H9 (cell line): Measurements from ENCODE around the gene EPC1. TPM values are rescaled to one million over a fixed set of nuclear protein-coding genes. Genes with fewer than 3 reads are reported as not detected.

ENCODE experiments used
- DNase-seq: peaks from one replicate; pipeline ENCODE4 v3.0.0-alpha.2; 2017
- H2AFZ ChIP-seq: one replicate; pipeline ENCODE4 v1.6.1; 2013; ENCODE audit warnings: mild to moderate bottlenecking, low read length, control low read depth, moderate library complexity
- H2AK5ac ChIP-seq: 2 replicates; pipeline ENCODE4 v1.6.1; 2013; ENCODE audit warnings: low read length, control low read depth, mixed read lengths; ENCODE audit not compliant: insufficient read length
- H2BK120ac ChIP-seq: one replicate; pipeline ENCODE4 v1.6.1; 2013; ENCODE audit warnings: low read depth, mild to moderate bottlenecking, low read length, control low read depth, inconsistent platforms; ENCODE audit not compliant: poor library complexity, severe bottlenecking
- H2BK12ac ChIP-seq: 2 replicates; pipeline ENCODE4 v1.6.1; 2013; ENCODE audit warnings: low read length, control low read depth, mixed read lengths, low read depth; ENCODE audit not compliant: insufficient read length
- H2BK15ac ChIP-seq: 2 replicates; pipeline ENCODE4 v1.6.1; 2013; ENCODE audit warnings: low read depth, low read length, control low read depth
- H2BK20ac ChIP-seq: one replicate; pipeline ENCODE4 v1.6.1; 2013; ENCODE audit warnings: low read depth, mild to moderate bottlenecking, low read length, control low read depth, inconsistent platforms; ENCODE audit not compliant: poor library complexity, severe bottlenecking
- H2BK5ac ChIP-seq: 2 replicates; pipeline ENCODE4 v1.6.1; 2013; ENCODE audit warnings: low read length, control low read depth, mixed read lengths; ENCODE audit not compliant: insufficient read length
- H3K14ac ChIP-seq: 2 replicates; pipeline ENCODE4 v1.6.1; 2013; ENCODE audit warnings: low read length, control low read depth; ENCODE audit not compliant: insufficient read depth
- H3K18ac ChIP-seq: 2 replicates; pipeline ENCODE4 v1.6.1; 2013; ENCODE audit warnings: low read depth, mild to moderate bottlenecking, mixed read lengths, low read length, control low read depth; ENCODE audit not compliant: insufficient read length
- H3K23ac ChIP-seq: 2 replicates; pipeline ENCODE4 v1.6.1; 2013; ENCODE audit warnings: low read length, control low read depth, mixed read lengths, low read depth; ENCODE audit not compliant: insufficient read length
- H3K23me2 ChIP-seq: 2 replicates; pipeline ENCODE4 v1.6.1; 2013; ENCODE audit warnings: low read depth, mild to moderate bottlenecking, mixed read lengths, low read length, control low read depth; ENCODE audit not compliant: insufficient read length, poor library complexity, severe bottlenecking
- H3K27ac ChIP-seq: 2 replicates; pipeline ENCODE4 v1.5.1; 2013; ENCODE audit warnings: low read length, control low read depth, mixed read lengths, low read depth; ENCODE audit not compliant: insufficient read length
- H3K27me3 ChIP-seq: 2 replicates; pipeline ENCODE4 v1.6.1; 2013; ENCODE audit warnings: low read length, control low read depth, inconsistent platforms; ENCODE audit not compliant: insufficient read depth
- H3K4ac ChIP-seq: 2 replicates; pipeline ENCODE4 v1.6.1; 2013; ENCODE audit warnings: low read depth, mild to moderate bottlenecking, control low read depth, inconsistent platforms, low read length, moderate library complexity
- H3K4me1 ChIP-seq: 2 replicates; pipeline ENCODE4 v1.6.1; 2013; ENCODE audit warnings: low read length, control low read depth, inconsistent platforms; ENCODE audit not compliant: insufficient read depth
- H3K4me2 ChIP-seq: 2 replicates; pipeline ENCODE4 v1.6.1; 2013; ENCODE audit warnings: low read length, control low read depth, mixed read lengths; ENCODE audit not compliant: insufficient read length, insufficient read depth
- H3K56ac ChIP-seq: 2 replicates; pipeline ENCODE4 v1.6.1; 2013; ENCODE audit warnings: low read depth, mild to moderate bottlenecking, mixed read lengths, low read length, control low read depth; ENCODE audit not compliant: insufficient read length
- H3K79me1 ChIP-seq: 2 replicates; pipeline ENCODE4 v1.6.1; 2013; ENCODE audit warnings: low read depth, mild to moderate bottlenecking, moderate library complexity, low read length, control low read depth, inconsistent platforms; ENCODE audit not compliant: insufficient read depth, poor library complexity, severe bottlenecking
- H3K79me2 ChIP-seq: 2 replicates; pipeline ENCODE4 v1.6.1; 2013; ENCODE audit warnings: low read length, control low read depth, inconsistent platforms; ENCODE audit not compliant: insufficient read depth
- H3K9ac ChIP-seq: 2 replicates; pipeline ENCODE4 v1.6.1; 2013; ENCODE audit warnings: low read length, control low read depth, mixed read lengths; ENCODE audit not compliant: insufficient read length; ENCODE audit errors: extremely low read depth
- H3K9me3 ChIP-seq: one replicate; pipeline ENCODE4 v1.6.1; 2013; ENCODE audit warnings: low read depth, low read length, inconsistent platforms; ENCODE audit not compliant: control insufficient read depth
- H3T11ph ChIP-seq: one replicate; pipeline ENCODE4 v1.6.1; 2013; ENCODE audit warnings: mild to moderate bottlenecking, low read length, control low read depth, inconsistent platforms
- H4K20me1 ChIP-seq: one replicate; pipeline ENCODE4 v1.6.1; 2013; ENCODE audit not compliant: control insufficient read depth, insufficient read length, insufficient read depth
- H4K5ac ChIP-seq: 2 replicates; pipeline ENCODE4 v1.6.1; 2013; ENCODE audit warnings: low read depth, mild to moderate bottlenecking, mixed read lengths, low read length, control low read depth; ENCODE audit not compliant: insufficient read length
- H4K8ac ChIP-seq: replicated peaks from 2 replicates; pipeline ENCODE4 v1.6.1; 2013; ENCODE audit warnings: low read length, control low read depth, mixed read lengths, low read depth; ENCODE audit not compliant: insufficient read length
- H4K91ac ChIP-seq: 2 replicates; pipeline ENCODE4 v1.6.1; 2013; ENCODE audit warnings: low read depth, mild to moderate bottlenecking, moderate library complexity, mixed read lengths, low read length, control low read depth; ENCODE audit not compliant: insufficient read length
- H3K27ac Mint-ChIP-seq, 3 experiments: 2 replicates in 2 of 3; 3 replicates in 1 of 3; pipeline ENCODE4 v1.8.0; 2020 to 2021; ENCODE audit warnings: mixed read lengths in 3 of 3, mild to moderate bottlenecking in 1 of 3, moderate library complexity in 1 of 3
- H3K27me3 Mint-ChIP-seq: 2 replicates; pipeline ENCODE4 v1.8.0; 2021; ENCODE audit warnings: low read depth, mild to moderate bottlenecking, moderate library complexity, mixed read lengths
- H3K36me3 Mint-ChIP-seq, 3 experiments: 2 replicates in 2 of 3; 3 replicates in 1 of 3; pipeline ENCODE4 v1.8.0; 2020 to 2021; ENCODE audit warnings: low read depth in 3 of 3, mixed read lengths in 3 of 3; ENCODE audit not compliant: insufficient read depth in 1 of 3
- H3K4me1 Mint-ChIP-seq, 2 experiments: 2 replicates each; pipeline ENCODE4 v1.8.0; 2020; ENCODE audit warnings: mixed read lengths in 2 of 2
- H3K4me3 Mint-ChIP-seq, 2 experiments: 2 replicates in 1 of 2; 3 replicates in 1 of 2; pipeline ENCODE4 v1.8.0; 2020 to 2021; ENCODE audit warnings: mild to moderate bottlenecking in 2 of 2, mixed read lengths in 2 of 2, moderate library complexity in 1 of 2
- H3K9me3 Mint-ChIP-seq, 2 experiments: 2 replicates in 1 of 2; 3 replicates in 1 of 2; pipeline ENCODE4 v1.8.0; 2020; ENCODE audit warnings: mild to moderate bottlenecking in 2 of 2, mixed read lengths in 2 of 2, moderate library complexity in 1 of 2
- WGBS: extraction: QIAGEN DNeasy Blood & Tissue Kit; methylation state at CpG from one replicate; pipeline ENCODE4 v1.1.7; 2013; ENCODE audit warnings: missing lambda C conversion rate, low lambda C conversion rate, mixed read lengths; ENCODE audit not compliant: insufficient read length; ENCODE audit errors: extremely low coverage; 5-methylcytosine and 5-hydroxymethylcytosine counted together
- total RNA-seq: library from RNA; stranded (reverse); gene quantifications from 2 replicates; pipeline ENCODE4 v1.2.1, GENCODE V29; 2021
- TF ChIP-seq, protein P1 (sequence below): fragments of 200-600 bp; sonication (generic); conservative IDR thresholded peaks from 3 replicates; pipeline ENCODE4 v1.8.0; 2021; ENCODE audit warnings: antibody characterized with exemption, mild to moderate bottlenecking

Gene EPC1
- total RNA-seq, 1 experiment from 2014 or later = 32.5 TPM

DNA sequence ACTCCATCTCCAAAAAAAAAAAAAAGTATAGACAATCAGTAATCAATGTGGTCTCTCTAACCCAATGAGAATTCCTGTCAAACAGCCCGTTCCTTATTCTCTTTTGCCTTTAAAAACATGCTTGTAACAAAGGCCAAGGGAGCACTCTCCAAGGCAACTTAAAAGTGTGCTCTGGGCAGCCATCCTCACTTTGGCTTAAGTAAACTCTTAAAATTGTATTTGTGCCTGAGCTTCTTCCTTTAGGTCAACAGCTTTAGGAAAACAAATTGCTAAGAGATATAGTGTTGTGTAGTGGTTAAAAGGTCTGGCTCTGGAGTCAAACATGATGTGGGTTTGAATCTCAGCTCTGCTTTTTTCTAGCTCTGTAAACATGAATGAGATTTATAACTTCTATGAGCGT, 13.9 kb upstream of the EPC1 start:
- H4K5ac ChIP-seq = no peak overlapping the region
- H3K79me1 ChIP-seq = peaks cover 3% of the 10 kb centered on the region
- H2BK5ac ChIP-seq = no peak overlapping the region
- no peak overlapping the region for H3K56ac ChIP-seq
- no peak overlapping the region for H2BK15ac ChIP-seq
- DNase-seq = no peak
- H3K23me2 ChIP-seq = no peaks in the 10 kb centered on the region
- no peak overlapping the region for H3K27ac ChIP-seq
- H3K4me1 ChIP-seq = no peaks in the 10 kb centered on the region; the same call in 1 of the 2 replicates
- no CpG with 5 or more reads among the region's 2 CpGs for WGBS
- H4K91ac ChIP-seq = no peak overlapping the region
- Mint-ChIP-seq H3K4me3 (no peak overlapping the region), H3K4me1 (peaks cover 25 to 27% of the 10 kb centered on the region in 2 experiments), H3K27ac (peak overlapping the region in 1 of 3 experiments; percentile 85; a peak in 1 of 7 replicates), H3K36me3 (peaks cover 6 to 14% (median 10%) of the 10 kb centered on the region in 3 experiments; a peak in 6 of 7 replicates), H3K27me3 (no peaks in the 10 kb centered on the region), H3K9me3 (peaks cover 5 to 7% of the 10 kb centered on the region in 2 experiments; a peak in 3 of 5 replicates)
- TF ChIP-seq, protein P1, sequence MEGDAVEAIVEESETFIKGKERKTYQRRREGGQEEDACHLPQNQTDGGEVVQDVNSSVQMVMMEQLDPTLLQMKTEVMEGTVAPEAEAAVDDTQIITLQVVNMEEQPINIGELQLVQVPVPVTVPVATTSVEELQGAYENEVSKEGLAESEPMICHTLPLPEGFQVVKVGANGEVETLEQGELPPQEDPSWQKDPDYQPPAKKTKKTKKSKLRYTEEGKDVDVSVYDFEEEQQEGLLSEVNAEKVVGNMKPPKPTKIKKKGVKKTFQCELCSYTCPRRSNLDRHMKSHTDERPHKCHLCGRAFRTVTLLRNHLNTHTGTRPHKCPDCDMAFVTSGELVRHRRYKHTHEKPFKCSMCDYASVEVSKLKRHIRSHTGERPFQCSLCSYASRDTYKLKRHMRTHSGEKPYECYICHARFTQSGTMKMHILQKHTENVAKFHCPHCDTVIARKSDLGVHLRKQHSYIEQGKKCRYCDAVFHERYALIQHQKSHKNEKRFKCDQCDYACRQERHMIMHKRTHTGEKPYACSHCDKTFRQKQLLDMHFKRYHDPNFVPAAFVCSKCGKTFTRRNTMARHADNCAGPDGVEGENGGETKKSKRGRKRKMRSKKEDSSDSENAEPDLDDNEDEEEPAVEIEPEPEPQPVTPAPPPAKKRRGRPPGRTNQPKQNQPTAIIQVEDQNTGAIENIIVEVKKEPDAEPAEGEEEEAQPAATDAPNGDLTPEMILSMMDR = no peak
- H3T11ph ChIP-seq = no peak overlapping the region
- no peaks in the 10 kb centered on the region for H3K79me2 ChIP-seq
- no peak overlapping the region for H3K4ac ChIP-seq
- H3K9me3 ChIP-seq = no peaks in the 10 kb centered on the region
- no peaks in the 10 kb centered on the region for H4K20me1 ChIP-seq
- no peak overlapping the region for H3K4me2 ChIP-seq
- no peak overlapping the region for H3K18ac ChIP-seq
- H2BK20ac ChIP-seq = no peak overlapping the region
- no peak overlapping the region for H2AFZ ChIP-seq
- H2BK12ac ChIP-seq = no peak overlapping the region
- H3K27me3 ChIP-seq = no peaks in the 10 kb centered on the region
- no peak overlapping the region for H3K14ac ChIP-seq
- H4K8ac ChIP-seq = no peak overlapping the region
- no peak overlapping the region for H2BK120ac ChIP-seq
- H3K9ac ChIP-seq = no peak overlapping the region
- H3K23ac ChIP-seq = no peak overlapping the region
- H2AK5ac ChIP-seq = no peak overlapping the region
